ENCODE results near the gene GPC6. TPM values are rescaled to one million over a fixed set of nuclear protein-coding genes. Genes with fewer than 3 reads are reported as not detected.

The GPC6 gene
- total and polyA plus RNA-seq, 10 donors: 0.22 to 9.3 (median 4.5) TPM

DNA sequence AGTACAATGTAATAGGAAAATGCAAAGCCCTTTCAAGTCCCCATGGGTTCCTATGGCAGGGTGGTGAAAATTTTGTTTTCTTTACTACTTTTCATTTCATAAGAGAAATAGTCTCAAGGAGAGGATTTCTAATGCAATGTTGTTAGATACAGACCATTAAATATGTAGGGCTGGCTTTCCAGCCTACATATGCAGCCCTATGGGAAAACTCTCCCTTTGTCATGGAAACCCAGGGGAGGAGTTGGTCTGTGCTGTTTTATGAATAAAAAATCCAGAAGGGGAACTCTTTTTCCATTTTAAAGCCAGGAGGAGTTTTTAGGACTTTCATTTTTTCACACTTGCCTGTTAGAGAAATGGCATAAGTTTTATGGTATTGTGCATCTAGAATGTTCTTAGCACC lies 1133.3 kb downstream of the GPC6 start:
- Histone ChIP-seq H3K27ac (no peak overlapping the region), H3K36me3 (no peaks in the 10 kb centered on the region), H3K27me3 (replicated peaks in 1 of 7) (no peaks in the 10 kb centered on the region), H3K4me1 (peaks cover 0 to 9% (median 4%) of the 10 kb centered on the region in 6 donors), H3K4me3 (no peak overlapping the region), H3K9me3 (no peaks in the 10 kb centered on the region)
- DNase-seq: no peak
- intact Hi-C loops (cut with DNase I; ENCODE audit: low total_unique reads): no loop called here
- TF ChIP-seq POLR2AphosphoS5 (IDR thresholded peaks at IDR 0.05) (no peak), POLR2A (IDR thresholded peaks at IDR 0.05) (no peak)
- TF ChIP-seq, protein P1, sequence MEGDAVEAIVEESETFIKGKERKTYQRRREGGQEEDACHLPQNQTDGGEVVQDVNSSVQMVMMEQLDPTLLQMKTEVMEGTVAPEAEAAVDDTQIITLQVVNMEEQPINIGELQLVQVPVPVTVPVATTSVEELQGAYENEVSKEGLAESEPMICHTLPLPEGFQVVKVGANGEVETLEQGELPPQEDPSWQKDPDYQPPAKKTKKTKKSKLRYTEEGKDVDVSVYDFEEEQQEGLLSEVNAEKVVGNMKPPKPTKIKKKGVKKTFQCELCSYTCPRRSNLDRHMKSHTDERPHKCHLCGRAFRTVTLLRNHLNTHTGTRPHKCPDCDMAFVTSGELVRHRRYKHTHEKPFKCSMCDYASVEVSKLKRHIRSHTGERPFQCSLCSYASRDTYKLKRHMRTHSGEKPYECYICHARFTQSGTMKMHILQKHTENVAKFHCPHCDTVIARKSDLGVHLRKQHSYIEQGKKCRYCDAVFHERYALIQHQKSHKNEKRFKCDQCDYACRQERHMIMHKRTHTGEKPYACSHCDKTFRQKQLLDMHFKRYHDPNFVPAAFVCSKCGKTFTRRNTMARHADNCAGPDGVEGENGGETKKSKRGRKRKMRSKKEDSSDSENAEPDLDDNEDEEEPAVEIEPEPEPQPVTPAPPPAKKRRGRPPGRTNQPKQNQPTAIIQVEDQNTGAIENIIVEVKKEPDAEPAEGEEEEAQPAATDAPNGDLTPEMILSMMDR (IDR thresholded peaks at IDR 0.05 in 8 of 11, conservative IDR thresholded peaks at IDR 0.05 in 3 of 11): no peak

DNA sequence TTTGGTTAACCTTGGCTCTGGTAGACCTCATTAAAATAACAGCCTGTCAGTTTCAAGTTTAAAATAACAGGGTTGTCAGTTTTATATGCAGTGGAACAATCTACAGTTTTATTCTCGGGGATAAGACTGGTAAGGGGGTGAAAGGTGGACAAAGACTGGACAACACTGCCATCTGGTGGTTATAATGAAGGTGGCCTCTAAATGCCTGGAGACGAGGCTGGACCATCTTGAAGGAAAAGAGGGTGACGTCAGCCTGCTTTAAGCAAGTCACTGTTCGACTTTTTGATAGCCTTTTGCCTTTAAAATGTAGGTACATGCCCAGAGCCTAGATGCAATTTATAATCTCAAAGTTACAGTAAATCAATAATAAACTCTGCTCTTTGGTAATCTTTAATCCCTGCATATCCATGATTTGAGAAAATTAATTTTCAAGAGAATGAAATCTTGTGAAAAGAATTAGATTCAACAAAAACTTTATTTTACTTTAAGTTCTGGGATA lies 1135.9 kb downstream of the GPC6 start:
- Histone ChIP-seq H3K36me3 (no peaks in the 10 kb centered on the region), H3K27me3 (replicated peaks in 1 of 7) (no peaks in the 10 kb centered on the region), H3K4me1 (peaks cover 0 to 9% (median 4%) of the 10 kb centered on the region in 6 donors), H3K9me3 (no peaks in the 10 kb centered on the region), H3K4me3 (no peak overlapping the region), H3K27ac (no peak overlapping the region)
- 0 to 2% (median 1%) methylated on average over 4 of the region's 4 CpGs for WGBS, 5 donors
- intact Hi-C loops (cut with DNase I; ENCODE audit: low total_unique reads): no loop called here
- no peak for TF ChIP-seq POLR2AphosphoS5 (IDR thresholded peaks at IDR 0.05)
- TF ChIP-seq, protein P1 (IDR thresholded peaks at IDR 0.05 in 8 of 11, conservative IDR thresholded peaks at IDR 0.05 in 3 of 11): peak; percentile 68 to 93 (median 88)
- TF ChIP-seq POLR2A (IDR thresholded peaks at IDR 0.05): no peak
- no peak for DNase-seq

DNA sequence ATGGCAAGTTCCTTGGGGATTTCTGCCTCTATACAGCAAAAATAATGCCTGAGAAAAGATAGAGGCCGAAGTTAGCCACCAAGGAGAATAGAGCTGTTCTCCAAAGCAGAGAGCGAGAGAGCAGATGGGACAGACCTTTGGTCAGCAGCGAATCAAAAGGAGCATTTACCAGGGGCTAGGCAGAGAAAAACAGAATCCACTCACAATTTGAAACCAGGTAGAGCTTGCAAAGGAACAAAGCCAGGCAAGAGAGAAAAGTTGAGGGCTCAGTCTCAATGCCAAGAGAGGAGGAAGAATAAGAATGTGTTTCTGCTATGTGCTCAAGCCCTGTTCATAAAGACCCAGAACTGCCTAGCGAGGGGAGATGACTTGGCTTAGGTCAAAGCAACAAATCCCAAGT lies 1140.1 kb downstream of the GPC6 start:
- DNase-seq: no peak
- no peaks in the 10 kb centered on the region for H3K9me3 ChIP-seq
- no peaks in the 10 kb centered on the region for H3K27me3 ChIP-seq (replicated peaks in 1 of 7)
- H3K27ac ChIP-seq: no peak overlapping the region
- H3K4me3 ChIP-seq: no peak overlapping the region
- H3K36me3 ChIP-seq: no peaks in the 10 kb centered on the region
- TF ChIP-seq POLR2A (IDR thresholded peaks at IDR 0.05) (no peak), POLR2AphosphoS5 (IDR thresholded peaks at IDR 0.05) (no peak)
- TF ChIP-seq, protein P1 (IDR thresholded peaks at IDR 0.05 in 8 of 11, conservative IDR thresholded peaks at IDR 0.05 in 3 of 11): no peak
- intact Hi-C loops (cut with DNase I; ENCODE audit: low total_unique reads): no loop called here
- 86 to 94% (median 86%) methylated on average over 4 of the region's 4 CpGs for WGBS, 5 donors
- peaks cover 0 to 9% (median 4%) of the 10 kb centered on the region in 6 donors for H3K4me1 ChIP-seq

GRCh38 chr13:94369972-94370436 lies 1143.4 kb downstream of the GPC6 start:
- intact Hi-C loops (cut with DNase I; ENCODE audit: low total_unique reads): no loop called here
- H3K36me3 ChIP-seq: no peaks in the 10 kb centered on the region
- 72 to 88% (median 82%) methylated on average over 1 of the region's 1 CpG for WGBS, 5 donors

More at GRCh38 chr13:94369972-94370436, 1143.4 kb downstream of the GPC6 start:
- DNase-seq: no peak
- Histone ChIP-seq H3K27me3 (replicated peaks in 1 of 7) (no peaks in the 10 kb centered on the region), H3K27ac (no peak overlapping the region), H3K4me1 (no peaks in the 10 kb centered on the region), H3K4me3 (no peak overlapping the region), H3K9me3 (no peaks in the 10 kb centered on the region)
- no peak for TF ChIP-seq POLR2A (IDR thresholded peaks at IDR 0.05)
- TF ChIP-seq POLR2AphosphoS5 (IDR thresholded peaks at IDR 0.05): no peak
- TF ChIP-seq, protein P1 (IDR thresholded peaks at IDR 0.05 in 8 of 11, conservative IDR thresholded peaks at IDR 0.05 in 3 of 11): no peak
